Mesendoderm (in vitro differentiated cells): ENCODE results near the gene KIF2C.

Source experiments
- DNase-seq: peaks from one replicate; pipeline ENCODE4 v3.0.0; 2013
- H2AK5ac ChIP-seq: 2 replicates; pipeline ENCODE4 v1.6.1; 2013; ENCODE audit warnings: low read length, inconsistent platforms
- H2BK120ac ChIP-seq: 2 replicates; pipeline ENCODE4 v1.6.1; 2013; ENCODE audit warnings: low read depth, mild to moderate bottlenecking, low read length, moderate library complexity, mixed read lengths
- H2BK15ac ChIP-seq: replicated peaks from 2 replicates; pipeline ENCODE4 v1.6.1; 2013; ENCODE audit warnings: low read depth, mild to moderate bottlenecking, moderate library complexity
- H2BK5ac ChIP-seq: 2 replicates; pipeline ENCODE4 v1.6.1; 2013; ENCODE audit warnings: low read length, inconsistent platforms
- H3K18ac ChIP-seq: 2 replicates; pipeline ENCODE4 v1.6.1; 2013; ENCODE audit warnings: mild to moderate bottlenecking, low read length, mixed read lengths
- H3K23ac ChIP-seq: one replicate; pipeline ENCODE4 v1.6.1; 2013; ENCODE audit warnings: low read length
- H3K27ac ChIP-seq: 2 replicates; pipeline ENCODE4 v1.5.1; 2013; ENCODE audit warnings: low read depth, mild to moderate bottlenecking, inconsistent platforms, low read length, moderate library complexity
- H3K27me3 ChIP-seq: 2 replicates; pipeline ENCODE4 v1.6.1; 2013; ENCODE audit warnings: low read length, control low read depth, mild to moderate bottlenecking, inconsistent platforms; ENCODE audit not compliant: insufficient read depth, poor library complexity
- H3K36me3 ChIP-seq: 2 replicates; pipeline ENCODE4 v1.6.1; 2013; ENCODE audit warnings: low read length, inconsistent platforms; ENCODE audit not compliant: control insufficient read depth, insufficient read depth
- H3K4ac ChIP-seq: one replicate; pipeline ENCODE4 v1.6.1; 2013; ENCODE audit warnings: low read depth, mild to moderate bottlenecking, low read length, moderate library complexity
- H3K4me1 ChIP-seq: 2 replicates; pipeline ENCODE4 v1.6.1; 2013; ENCODE audit warnings: low read depth, low read length, inconsistent platforms; ENCODE audit not compliant: control insufficient read depth
- H3K4me2 ChIP-seq: 2 replicates; pipeline ENCODE4 v1.6.1; 2013; ENCODE audit warnings: low read length
- H3K4me3 ChIP-seq: 2 replicates; pipeline ENCODE4 v1.5.1; 2013; ENCODE audit warnings: mild to moderate bottlenecking, low read length
- H3K56ac ChIP-seq: one replicate; pipeline ENCODE4 v1.6.1; 2013; ENCODE audit warnings: low read length
- H3K79me1 ChIP-seq: 2 replicates; pipeline ENCODE4 v1.6.1; 2013; ENCODE audit warnings: low read length, inconsistent platforms
- H3K79me2 ChIP-seq: 2 replicates; pipeline ENCODE4 v1.6.1; 2013; ENCODE audit warnings: mild to moderate bottlenecking, low read length; ENCODE audit not compliant: control insufficient read depth, insufficient read depth
- H3K9ac ChIP-seq: 2 replicates; pipeline ENCODE4 v1.6.1; 2013; ENCODE audit warnings: low read length, inconsistent platforms
- H4K5ac ChIP-seq: one replicate; pipeline ENCODE4 v1.6.1; 2013; ENCODE audit warnings: low read length
- H4K8ac ChIP-seq: one replicate; pipeline ENCODE4 v1.6.1; 2013; ENCODE audit warnings: low read depth, mild to moderate bottlenecking, control low read depth, low read length, moderate library complexity
- WGBS: extraction: QIAGEN DNeasy Blood & Tissue Kit; methylation state at CpG from one replicate; pipeline ENCODE4 v1.1.7; 2013; ENCODE audit warnings: low lambda C conversion rate, missing lambda C conversion rate; ENCODE audit not compliant: insufficient coverage; ENCODE audit errors: extremely low coverage; 5-methylcytosine and 5-hydroxymethylcytosine counted together

Gene KIF2C

GRCh38 chr1:44803312-44804095, 63.9 kb downstream of the KIF2C start:
- Histone ChIP-seq H3K56ac (no peak overlapping the region), H3K4me3 (no peak overlapping the region), H3K27ac (no peak overlapping the region), H3K4me2 (no peak overlapping the region), H4K5ac (no peak overlapping the region), H3K23ac (no peak overlapping the region), H3K4ac (no peak overlapping the region), H3K79me2 (no peaks in the 10 kb centered on the region), H3K79me1 (peaks cover 7% of the 10 kb centered on the region), H3K9ac (no peak overlapping the region), H4K8ac (no peak overlapping the region), H2BK5ac (no peak overlapping the region), H3K36me3 (no peaks in the 10 kb centered on the region), H3K27me3 (no peaks in the 10 kb centered on the region), H2AK5ac (no peak overlapping the region), H2BK120ac (no peak overlapping the region), H3K4me1 (peaks cover 17% of the 10 kb centered on the region), H3K18ac (no peak overlapping the region), H2BK15ac (no peak overlapping the region)
- WGBS: no CpG with 5 or more reads among the region's 13 CpGs
- DNase-seq: no peak

- H4K5ac ChIP-seq: no peak overlapping the region
- no peak for DNase-seq
- H3K4me3 ChIP-seq: no peak overlapping the region
- H3K18ac ChIP-seq: no peak overlapping the region
- no peak overlapping the region for H3K56ac ChIP-seq
- H2AK5ac ChIP-seq: no peak overlapping the region
- no peak overlapping the region for H4K8ac ChIP-seq
- no peak overlapping the region for H3K9ac ChIP-seq
- no peaks in the 10 kb centered on the region for H3K79me2 ChIP-seq
- H3K4me1 ChIP-seq: peaks cover 23% of the 10 kb centered on the region
- no peak overlapping the region for H3K4ac ChIP-seq
- no peak overlapping the region for H2BK120ac ChIP-seq
- H3K27me3 ChIP-seq: no peaks in the 10 kb centered on the region
- no peak overlapping the region for H2BK5ac ChIP-seq
- H3K27ac ChIP-seq: no peak overlapping the region
- H2BK15ac ChIP-seq: no peak overlapping the region
- no peaks in the 10 kb centered on the region for H3K36me3 ChIP-seq
- no CpG with 5 or more reads among the region's 20 CpGs for WGBS
- no peak overlapping the region for H3K23ac ChIP-seq
- peaks cover 7% of the 10 kb centered on the region for H3K79me1 ChIP-seq
- no peak overlapping the region for H3K4me2 ChIP-seq
Measured at GRCh38 chr1:44805311-44806024, 65.8 kb downstream of the KIF2C start.

- H4K8ac ChIP-seq: no peak overlapping the region
- H3K79me2 ChIP-seq: no peaks in the 10 kb centered on the region
- no peak overlapping the region for H2BK15ac ChIP-seq
- H2AK5ac ChIP-seq: no peak overlapping the region
- no peak overlapping the region for H3K9ac ChIP-seq
- no peaks in the 10 kb centered on the region for H3K36me3 ChIP-seq
- H3K27me3 ChIP-seq: no peaks in the 10 kb centered on the region
- H2BK120ac ChIP-seq: no peak overlapping the region
- no peak overlapping the region for H3K56ac ChIP-seq
- H3K27ac ChIP-seq: peak overlapping the region; percentile 96
- H3K4me2 ChIP-seq: no peak overlapping the region
- H4K5ac ChIP-seq: no peak overlapping the region
- no peak overlapping the region for H3K23ac ChIP-seq
- H3K4me1 ChIP-seq: peaks cover 23% of the 10 kb centered on the region
- no CpG with 5 or more reads among the region's 70 CpGs for WGBS
- no peak overlapping the region for H3K18ac ChIP-seq
- no peak for DNase-seq
- no peak overlapping the region for H2BK5ac ChIP-seq
- no peak overlapping the region for H3K4ac ChIP-seq
- peaks cover 3% of the 10 kb centered on the region for H3K79me1 ChIP-seq
- no peak overlapping the region for H3K4me3 ChIP-seq
Measured at GRCh38 chr1:44806025-44806703, 66.5 kb downstream of the KIF2C start.

- Histone ChIP-seq H3K36me3 (no peaks in the 10 kb centered on the region), H3K4me1 (peaks cover 23% of the 10 kb centered on the region)
- no CpG with 5 or more reads among the region's 7 CpGs for WGBS
Measured at GRCh38 chr1:44806704-44807363, 67.2 kb downstream of the KIF2C start, which contains the start of gene DYNLT4. Gene DYNLT4 (minus strand): TSS chr1:44807351. CDS start chr1:44806668, 683 bp downstream.

GRCh38 chr1:44807364-44808062, 67.9 kb downstream of the KIF2C start:
- peak overlapping the region; percentile 58 for H3K9ac ChIP-seq
- peak; percentile 100 for DNase-seq
- peak overlapping the region; percentile 3 for H2AK5ac ChIP-seq
- no peak overlapping the region for H4K8ac ChIP-seq
- H2BK120ac ChIP-seq: peak overlapping the region; percentile 10
- no peaks in the 10 kb centered on the region for H3K27me3 ChIP-seq
- H3K36me3 ChIP-seq: no peaks in the 10 kb centered on the region
- peak overlapping the region; percentile 69 for H3K56ac ChIP-seq
- no peak overlapping the region for H3K4me2 ChIP-seq
- H2BK5ac ChIP-seq: peak overlapping the region; percentile 66
- no peaks in the 10 kb centered on the region for H3K79me2 ChIP-seq
- WGBS: no CpG with 5 or more reads among the region's 16 CpGs
- H4K5ac ChIP-seq: no peak overlapping the region
- no peak overlapping the region for H3K23ac ChIP-seq
- peak overlapping the region; percentile 52 for H3K18ac ChIP-seq
- H3K79me1 ChIP-seq: no peaks in the 10 kb centered on the region
- peak overlapping the region; percentile 96 for H3K27ac ChIP-seq
- H3K4me3 ChIP-seq: no peak overlapping the region
- H2BK15ac ChIP-seq: no peak overlapping the region
- H3K4me1 ChIP-seq: peaks cover 23% of the 10 kb centered on the region
- H3K4ac ChIP-seq: peak overlapping the region; percentile 19

More at GRCh38 chr1:44806704-44807363, 67.2 kb downstream of the KIF2C start, which contains the start of gene DYNLT4:
- Histone ChIP-seq H3K9ac (peak within 1 kb of the TSS; percentile 58), H3K18ac (peak within 1 kb of the TSS; percentile 52), H4K8ac (no peak within 1 kb of the TSS), H2BK5ac (peak within 1 kb of the TSS; percentile 66), H3K4me3 (no peak within 1 kb of the TSS), H3K4me2 (no peak within 1 kb of the TSS), H3K4ac (peak within 1 kb of the TSS; percentile 19), H2BK120ac (peak within 1 kb of the TSS; percentile 10), H4K5ac (no peak within 1 kb of the TSS), H3K56ac (peak within 1 kb of the TSS; percentile 73), H3K79me1 (peaks cover 2% of the 10 kb centered on the region), H3K23ac (peak within 1 kb of the TSS; percentile 48), H3K27ac (peak within 1 kb of the TSS; percentile 96), H3K79me2 (no peaks in the 10 kb centered on the region), H2BK15ac (no peak within 1 kb of the TSS), H2AK5ac (peak within 1 kb of the TSS; percentile 29), H3K27me3 (no peaks in the 10 kb centered on the region)
- no peak for DNase-seq
